Activated CD8-positive, alpha-beta T cell treated with anti-CD3 and anti-CD28 coated beads, Interleukin-2, amount 10 ng/mL, durations not matched to agents 7 days and 5 days (primary cell): Measurements from ENCODE around the gene PRR20E. TPM values are rescaled to one million over a fixed set of nuclear protein-coding genes. Genes with fewer than 3 reads are reported as not detected.
"Not testable (repeated sequence)": the region's sequence is repeated elsewhere in the genome, so short reads cannot be mapped to it uniquely, and the experiment has no call there.

ENCODE experiments used
- ATAC-seq: fragments of 150-1000 bp; cut with Tn5 transposase; one replicate; pipeline ENCODE4 v1.10.0; 2021; ENCODE audit warnings: moderate library complexity
- CTCF ChIA-PET: fragments of 350-600 bp; sonication (Branson Sonifier 250); formaldehyde crosslinking; loops from one replicate; lab custom pipeline; 2021; ENCODE audit warnings: antibody characterized with exemption; lab: Charles Lee
- POLR2A ChIA-PET: fragments of 350-600 bp; sonication (Branson Sonifier 250); formaldehyde crosslinking; loops from one replicate; lab custom pipeline; 2021; ENCODE audit warnings: antibody characterized with exemption; lab: Charles Lee
- DNase-seq: peaks from one replicate; pipeline ENCODE4 v3.0.0-alpha.2; 2020
- H3K27ac Mint-ChIP-seq: one replicate; pipeline ENCODE4 v1.8.0; 2021; ENCODE audit warnings: mild to moderate bottlenecking, mixed read lengths
- H3K27me3 Mint-ChIP-seq: one replicate; pipeline ENCODE4 v1.8.0; 2021; ENCODE audit warnings: low read depth, mixed read lengths
- H3K36me3 Mint-ChIP-seq: one replicate; pipeline ENCODE4 v1.8.0; 2021; ENCODE audit warnings: low read depth, mixed read lengths
- H3K4me1 Mint-ChIP-seq: one replicate; pipeline ENCODE4 v1.8.0; 2021; ENCODE audit warnings: low read depth, mixed read lengths
- H3K4me3 Mint-ChIP-seq: one replicate; pipeline ENCODE4 v1.8.0; 2021; ENCODE audit warnings: mild to moderate bottlenecking, mixed read lengths
- H3K9me3 Mint-ChIP-seq: one replicate; pipeline ENCODE4 v1.8.0; 2022; ENCODE audit warnings: mixed read lengths; ENCODE audit not compliant: insufficient read depth
- total RNA-seq, 2 experiments: library from RNA; stranded (reverse); gene quantifications; one replicate each; pipeline ENCODE4 v1.2.3, GENCODE V29; 2021

Gene PRR20E
- total RNA-seq, result not detected

- H3K27ac Mint-ChIP-seq, H3K4me3 Mint-ChIP-seq, H3K9me3 Mint-ChIP-seq, H3K36me3 Mint-ChIP-seq, H3K4me1 Mint-ChIP-seq, CTCF ChIA-PET, POLR2A ChIA-PET, ATAC-seq, DNase-seq, H3K27me3 Mint-ChIP-seq: not testable (repeated sequence)
These were observed at the start of gene PRR20E for GRCh38 chr13:57166897-57167296. PRR20E (plus strand) TSS chr13:57167197; CDS start chr13:57167584, 387 bp downstream.

- Mint-ChIP-seq H3K4me1 (no peaks in the 10 kb centered on the region), H3K36me3 (no peaks in the 10 kb centered on the region), H3K9me3 (peaks cover 2% of the 10 kb centered on the region), H3K27me3 (no peaks in the 10 kb centered on the region), H3K4me3 (no peak overlapping the region), H3K27ac (no peak overlapping the region)
- DNase-seq (no peak), ATAC-seq (no peak)
- ChIA-PET CTCF (no interaction called here), POLR2A (no interaction called here)
These were observed 43.3 kb upstream of the PRR20E start for GRCh38 chr13:57123681-57124080.

- H3K36me3 Mint-ChIP-seq, result no peaks in the 10 kb centered on the region
These were observed 38.1 kb upstream of the PRR20E start for GRCh38 chr13:57128909-57129308.

GRCh38 chr13:57136093-57136492 is 30.9 kb upstream of the PRR20E start:
- CTCF ChIA-PET, result no interaction called here
- POLR2A ChIA-PET, result no interaction called here
- H3K4me3 Mint-ChIP-seq, result no peak overlapping the region
- H3K4me1 Mint-ChIP-seq, result no peaks in the 10 kb centered on the region
- DNase-seq (no peak), ATAC-seq (no peak)
- no peaks in the 10 kb centered on the region for H3K27me3 Mint-ChIP-seq
- no peaks in the 10 kb centered on the region for H3K9me3 Mint-ChIP-seq
- H3K36me3 Mint-ChIP-seq, result no peaks in the 10 kb centered on the region
- no peak overlapping the region for H3K27ac Mint-ChIP-seq

More at GRCh38 chr13:57128909-57129308, 38.1 kb upstream of the PRR20E start:
- ChIA-PET CTCF (no interaction called here), POLR2A (no interaction called here)
- no peak for DNase-seq
- H3K27ac Mint-ChIP-seq, result no peak overlapping the region
- H3K4me3 Mint-ChIP-seq, result no peak overlapping the region
- peaks cover 14% of the 10 kb centered on the region for H3K9me3 Mint-ChIP-seq
- H3K27me3 Mint-ChIP-seq, result no peaks in the 10 kb centered on the region
- ATAC-seq, result no peak
- no peaks in the 10 kb centered on the region for H3K4me1 Mint-ChIP-seq

GRCh38 chr13:57137585-57137984 is 29.4 kb upstream of the PRR20E start:
- no peak for DNase-seq
- no peaks in the 10 kb centered on the region for H3K27me3 Mint-ChIP-seq
- CTCF ChIA-PET, result no interaction called here
- no peaks in the 10 kb centered on the region for H3K9me3 Mint-ChIP-seq
- no peak overlapping the region for H3K27ac Mint-ChIP-seq
- POLR2A ChIA-PET, result no interaction called here
- no peaks in the 10 kb centered on the region for H3K4me1 Mint-ChIP-seq
- H3K36me3 Mint-ChIP-seq, result no peaks in the 10 kb centered on the region
- H3K4me3 Mint-ChIP-seq, result no peak overlapping the region
- ATAC-seq, result no peak

- Mint-ChIP-seq H3K4me3 (no peak overlapping the region), H3K36me3 (no peaks in the 10 kb centered on the region), H3K27ac (no peak overlapping the region), H3K9me3 (no peaks in the 10 kb centered on the region), H3K27me3 (no peaks in the 10 kb centered on the region), H3K4me1 (no peaks in the 10 kb centered on the region)
- ChIA-PET POLR2A (no interaction called here), CTCF (no interaction called here)
- ATAC-seq, result no peak
- DNase-seq, result no peak
These were observed 28.0 kb upstream of the PRR20E start for GRCh38 chr13:57138988-57139387.

GRCh38 chr13:57139781-57140180 is 27.2 kb upstream of the PRR20E start:
- POLR2A ChIA-PET, H3K27me3 Mint-ChIP-seq, H3K4me3 Mint-ChIP-seq: not testable (repeated sequence)

GRCh38 chr13:57140235-57140968 is 26.6 kb upstream of the PRR20E start, which contains the start of gene PRR20A:
PRR20A (plus strand) TSS chr13:57140918; CDS start chr13:57141305, 387 bp downstream.
- DNase-seq, H3K4me1 Mint-ChIP-seq, H3K27me3 Mint-ChIP-seq, CTCF ChIA-PET, H3K4me3 Mint-ChIP-seq, POLR2A ChIA-PET, H3K9me3 Mint-ChIP-seq, ATAC-seq, H3K36me3 Mint-ChIP-seq, H3K27ac Mint-ChIP-seq: not testable (repeated sequence)

More at GRCh38 chr13:57139781-57140180, 27.2 kb upstream of the PRR20E start:
- CTCF ChIA-PET, ATAC-seq, H3K27ac Mint-ChIP-seq, DNase-seq, H3K36me3 Mint-ChIP-seq, H3K4me1 Mint-ChIP-seq, H3K9me3 Mint-ChIP-seq: not testable (repeated sequence)

- H3K9me3 Mint-ChIP-seq, H3K4me1 Mint-ChIP-seq, H3K27me3 Mint-ChIP-seq, H3K4me3 Mint-ChIP-seq, H3K27ac Mint-ChIP-seq, DNase-seq, POLR2A ChIA-PET, ATAC-seq, CTCF ChIA-PET, H3K36me3 Mint-ChIP-seq: not testable (repeated sequence)
These were observed 19.8 kb upstream of the PRR20E start, which contains the start of gene PRR20B for GRCh38 chr13:57147188-57147587. PRR20B (plus strand) TSS chr13:57147488; CDS start chr13:57147875, 387 bp downstream.

GRCh38 chr13:57148106-57148505 is 18.9 kb upstream of the PRR20E start:
- H3K27me3 Mint-ChIP-seq, POLR2A ChIA-PET: not testable (repeated sequence)

GRCh38 chr13:57153761-57154160 is 13.2 kb upstream of the PRR20E start, which contains the start of gene PRR20C:
PRR20C (plus strand) TSS chr13:57154061; CDS start chr13:57154448, 387 bp downstream.
- H3K4me1 Mint-ChIP-seq, H3K36me3 Mint-ChIP-seq, H3K9me3 Mint-ChIP-seq, DNase-seq, H3K4me3 Mint-ChIP-seq, ATAC-seq, H3K27me3 Mint-ChIP-seq, H3K27ac Mint-ChIP-seq, POLR2A ChIA-PET, CTCF ChIA-PET: not testable (repeated sequence)

More at GRCh38 chr13:57148106-57148505, 18.9 kb upstream of the PRR20E start:
- H3K4me3 Mint-ChIP-seq, H3K4me1 Mint-ChIP-seq, DNase-seq, ATAC-seq, CTCF ChIA-PET, H3K9me3 Mint-ChIP-seq, H3K27ac Mint-ChIP-seq, H3K36me3 Mint-ChIP-seq: not testable (repeated sequence)

- H3K36me3 Mint-ChIP-seq, H3K27me3 Mint-ChIP-seq, H3K4me1 Mint-ChIP-seq, H3K27ac Mint-ChIP-seq, CTCF ChIA-PET, DNase-seq, H3K9me3 Mint-ChIP-seq, H3K4me3 Mint-ChIP-seq, ATAC-seq, POLR2A ChIA-PET: not testable (repeated sequence)
These were observed 6.7 kb upstream of the PRR20E start, which contains the start of gene PRR20D for GRCh38 chr13:57160332-57160731. PRR20D (plus strand) TSS chr13:57160632; CDS start chr13:57161019, 387 bp downstream.
